ENCODE measurements around the gene NPEPL1.

Gene NPEPL1

DNA sequence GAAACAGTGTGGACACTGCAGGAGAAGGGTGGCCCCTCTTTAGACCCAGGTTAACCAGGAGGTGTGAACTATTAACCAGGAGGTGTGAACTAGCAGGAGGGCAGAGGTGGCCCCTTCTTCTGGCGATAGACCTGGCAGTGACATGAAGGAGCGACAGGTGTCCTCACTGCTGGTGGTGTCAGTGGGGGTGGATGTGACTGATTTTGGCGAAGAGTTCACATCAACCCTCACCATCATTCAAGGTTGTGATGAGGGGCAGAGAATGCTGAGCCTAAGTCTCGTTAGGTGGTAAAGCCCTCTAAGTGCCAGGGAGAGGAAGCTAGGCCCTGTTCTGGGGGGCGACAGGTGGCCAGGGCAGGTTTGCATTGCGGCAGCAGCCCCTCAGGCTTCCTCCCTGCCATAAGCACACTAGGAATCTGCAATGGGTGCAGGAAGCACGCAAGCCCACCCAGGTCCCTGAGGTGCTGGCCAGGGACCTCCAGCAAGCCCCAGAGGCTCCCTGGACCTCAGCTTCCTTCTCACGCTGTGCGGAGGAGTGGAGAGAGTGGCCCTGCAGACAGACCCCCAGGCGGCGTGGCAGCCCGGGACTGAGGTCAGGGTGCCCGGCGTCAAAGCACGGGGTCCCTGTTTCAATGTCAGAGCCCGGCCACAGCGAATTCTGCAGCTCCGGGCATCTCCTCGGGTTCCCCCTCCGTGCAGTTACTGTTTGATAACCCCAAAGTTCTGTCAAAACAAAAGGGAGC lies 13.7 kb downstream of the NPEPL1 start:
- intact Hi-C loops (cut with micrococcal nuclease) = no loop called here
- Mint-ChIP-seq H3K36me3 (ENCODE audit: low read depth) (peaks cover 34% of the 10 kb centered on the region), H3K9me3 (no peaks in the 10 kb centered on the region), H3K4me3 (no peak overlapping the region), H3K27ac (no peak overlapping the region), H3K27me3 (no peaks in the 10 kb centered on the region), H3K4me1 (ENCODE audit: low read depth) (no peaks in the 10 kb centered on the region)

DNA sequence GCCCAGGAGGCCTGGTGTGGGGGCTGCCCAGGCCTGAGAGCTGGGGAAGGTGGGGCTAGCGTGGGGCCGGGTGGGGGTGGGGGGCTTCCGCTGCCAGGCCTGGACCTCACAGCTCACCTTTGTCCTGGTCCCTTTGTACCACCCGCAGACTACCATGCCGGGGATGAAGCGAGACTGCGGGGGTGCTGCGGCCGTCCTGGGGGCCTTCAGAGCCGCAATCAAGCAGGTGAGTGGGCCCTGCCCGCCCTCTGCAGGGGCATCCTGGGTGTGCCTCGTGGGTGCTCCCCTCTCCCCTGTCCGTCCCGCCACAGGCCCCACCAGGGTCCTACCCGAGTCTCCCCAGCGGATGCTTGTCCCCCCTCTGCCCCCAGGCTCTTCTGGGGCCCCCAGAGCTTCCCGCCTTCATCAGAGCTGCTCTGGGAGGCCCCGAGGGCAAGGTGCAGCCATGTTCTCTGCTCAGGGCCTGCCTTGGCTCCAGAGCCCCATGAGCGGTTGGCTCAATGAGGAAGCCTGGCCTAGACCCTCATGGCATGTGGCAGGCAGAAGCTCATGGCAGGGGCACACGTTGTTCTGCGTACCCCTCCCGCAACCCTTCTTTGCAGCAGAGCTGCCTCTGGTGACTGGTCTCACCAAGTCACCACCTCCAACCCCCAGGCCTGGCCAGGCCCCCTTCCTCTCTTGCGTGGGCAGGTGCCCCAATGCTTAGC lies 14.5 kb downstream of the NPEPL1 start:
- intact Hi-C loops (cut with micrococcal nuclease) = no loop called here
- no peaks in the 10 kb centered on the region for H3K27me3 Mint-ChIP-seq
- no peak overlapping the region for H3K4me3 Mint-ChIP-seq
- no peaks in the 10 kb centered on the region for H3K9me3 Mint-ChIP-seq
- peaks cover 43% of the 10 kb centered on the region for H3K36me3 Mint-ChIP-seq (ENCODE audit: low read depth)
- H3K27ac Mint-ChIP-seq = no peak overlapping the region
- H3K4me1 Mint-ChIP-seq (ENCODE audit: low read depth) = no peaks in the 10 kb centered on the region

DNA sequence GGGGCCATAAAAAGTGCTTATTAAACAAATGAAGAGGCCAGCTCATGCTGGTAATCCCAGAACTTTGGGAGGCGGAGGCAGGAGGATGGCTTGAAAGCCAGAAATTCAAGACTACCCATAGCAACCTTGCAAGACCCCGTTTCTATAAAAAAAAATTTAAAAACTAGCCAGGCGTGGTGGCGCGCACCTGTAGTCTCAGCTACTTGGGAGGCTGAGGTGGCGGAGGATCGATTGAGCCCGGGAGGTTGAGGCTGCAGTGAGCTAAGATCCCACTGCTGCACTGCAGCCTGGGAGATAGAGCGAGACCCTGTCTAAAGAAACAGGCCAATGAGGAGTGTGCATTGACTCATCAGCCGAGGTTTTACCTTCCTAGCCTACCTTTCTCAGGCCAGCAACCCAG lies 15.2 kb downstream of the NPEPL1 start:
- Mint-ChIP-seq H3K27ac (no peak overlapping the region), H3K9me3 (no peaks in the 10 kb centered on the region), H3K4me1 (ENCODE audit: low read depth) (no peaks in the 10 kb centered on the region), H3K36me3 (ENCODE audit: low read depth) (peaks cover 49% of the 10 kb centered on the region), H3K27me3 (no peaks in the 10 kb centered on the region), H3K4me3 (no peak overlapping the region)
- intact Hi-C loops (cut with micrococcal nuclease) = no loop called here

- intact Hi-C loops (cut with micrococcal nuclease) = no loop called here
- no peaks in the 10 kb centered on the region for H3K27me3 Mint-ChIP-seq
Measured at GRCh38 chr20:58708246-58708931, 15.8 kb downstream of the NPEPL1 start.

DNA sequence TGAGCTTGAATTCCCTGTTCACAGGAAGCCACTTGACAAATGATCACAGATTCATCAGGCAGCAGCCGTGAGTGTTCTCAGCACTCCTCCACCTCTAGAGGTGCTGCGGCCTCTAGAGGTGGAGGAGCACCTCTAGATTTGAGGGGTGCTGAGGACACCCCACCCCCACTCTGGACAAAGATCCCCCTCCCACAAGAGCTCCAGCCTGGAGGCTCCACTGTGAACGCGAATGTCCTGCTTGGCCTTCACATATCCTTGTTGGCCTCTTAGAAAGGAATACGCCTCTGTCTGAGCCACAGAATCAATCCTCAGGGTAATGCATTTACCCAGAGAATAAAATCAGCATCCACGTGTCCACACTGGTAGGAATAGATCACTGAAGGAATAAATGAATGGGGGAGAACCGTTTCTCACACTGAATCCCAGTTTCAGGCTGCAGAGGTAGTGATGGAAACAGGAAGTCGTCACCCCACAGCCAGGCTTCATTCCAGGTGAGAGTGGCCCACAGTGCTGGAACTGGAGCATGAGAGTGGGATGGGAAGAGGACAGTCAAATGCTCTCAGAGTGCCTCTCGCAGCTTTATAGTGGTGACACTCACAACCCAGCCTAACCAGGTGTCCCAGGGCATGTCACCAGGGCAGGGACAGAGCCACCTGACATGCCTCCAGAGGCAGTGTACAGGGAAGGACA lies 16.6 kb downstream of the NPEPL1 start:
- H3K27me3 Mint-ChIP-seq = no peaks in the 10 kb centered on the region
- no peaks in the 10 kb centered on the region for H3K4me1 Mint-ChIP-seq (ENCODE audit: low read depth)
- H3K4me3 Mint-ChIP-seq = no peak overlapping the region
- peak overlapping the region; percentile 24 for H3K27ac Mint-ChIP-seq
- intact Hi-C loops (cut with micrococcal nuclease) = no loop called here
- no peaks in the 10 kb centered on the region for H3K9me3 Mint-ChIP-seq
- H3K36me3 Mint-ChIP-seq (ENCODE audit: low read depth) = peaks cover 62% of the 10 kb centered on the region

More at GRCh38 chr20:58708246-58708931, 15.8 kb downstream of the NPEPL1 start:
- no peak overlapping the region for H3K4me3 Mint-ChIP-seq
- H3K4me1 Mint-ChIP-seq (ENCODE audit: low read depth) = no peaks in the 10 kb centered on the region
- H3K9me3 Mint-ChIP-seq = no peaks in the 10 kb centered on the region
- peaks cover 54% of the 10 kb centered on the region for H3K36me3 Mint-ChIP-seq (ENCODE audit: low read depth)
- H3K27ac Mint-ChIP-seq = peak overlapping the region; percentile 24

DNA sequence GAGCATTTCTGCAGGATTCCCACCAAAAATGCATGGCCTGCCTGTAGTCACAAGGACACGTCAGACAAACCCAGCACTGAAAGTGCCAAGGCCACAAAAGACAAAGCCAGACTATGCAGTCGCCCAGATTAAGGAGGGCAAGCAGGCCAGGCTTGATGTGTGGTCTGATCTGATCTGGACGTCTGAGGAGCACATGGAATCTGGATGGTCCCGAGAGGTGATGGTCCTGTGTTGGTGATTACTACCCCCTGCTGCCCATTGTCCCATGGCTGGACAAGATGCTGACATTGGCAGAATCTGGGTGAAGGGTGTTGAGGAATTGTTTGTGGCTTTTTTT lies 17.1 kb downstream of the NPEPL1 start:
- H3K27ac Mint-ChIP-seq = no peak overlapping the region
- intact Hi-C loops (cut with micrococcal nuclease) = no loop called here
- H3K36me3 Mint-ChIP-seq (ENCODE audit: low read depth) = peaks cover 67% of the 10 kb centered on the region
- H3K27me3 Mint-ChIP-seq = no peaks in the 10 kb centered on the region
- H3K9me3 Mint-ChIP-seq = no peaks in the 10 kb centered on the region
- no peak overlapping the region for H3K4me3 Mint-ChIP-seq
- H3K4me1 Mint-ChIP-seq (ENCODE audit: low read depth) = no peaks in the 10 kb centered on the region

DNA sequence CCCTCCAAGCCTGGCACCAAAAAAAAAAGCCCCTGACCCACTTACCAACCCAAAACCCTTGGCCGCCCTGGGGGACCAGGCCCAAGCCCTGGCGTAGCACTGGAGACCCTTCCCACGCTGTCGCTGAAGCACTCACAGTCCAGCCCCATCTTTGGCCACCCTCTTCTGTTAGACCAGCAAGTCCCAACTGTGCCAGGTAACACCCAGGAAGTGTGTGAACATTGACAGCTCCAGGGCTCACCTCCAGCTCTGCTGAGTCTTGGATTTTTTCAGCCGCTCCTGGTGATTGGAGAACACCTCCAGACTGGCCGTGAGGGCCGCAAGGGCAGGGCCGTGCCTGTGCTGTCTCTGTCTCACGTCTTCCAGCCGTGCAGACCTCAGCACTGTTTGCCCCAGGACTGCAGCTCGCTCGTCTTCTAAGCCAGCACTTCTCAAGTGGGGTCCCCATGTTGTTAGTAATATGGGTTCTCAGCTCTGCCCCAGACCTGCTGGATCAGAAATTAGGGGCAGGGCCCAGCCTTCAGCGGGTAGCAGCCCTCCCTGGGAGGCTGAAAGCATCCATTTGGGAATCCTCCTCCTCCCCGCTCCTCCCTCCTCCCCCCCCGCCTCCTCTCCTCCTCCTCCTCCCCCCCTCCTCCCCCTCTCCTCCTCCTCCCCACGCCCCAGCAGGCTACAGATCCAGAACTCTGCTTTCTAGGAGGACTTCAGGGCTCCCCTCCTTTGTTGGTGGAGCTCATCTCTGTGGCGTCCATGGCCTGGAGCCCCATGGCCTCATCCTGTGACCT lies 18.1 kb downstream of the NPEPL1 start:
- no peaks in the 10 kb centered on the region for H3K4me1 Mint-ChIP-seq (ENCODE audit: low read depth)
- no peak overlapping the region for H3K27ac Mint-ChIP-seq
- no peaks in the 10 kb centered on the region for H3K9me3 Mint-ChIP-seq
- no peak overlapping the region for H3K4me3 Mint-ChIP-seq
- H3K27me3 Mint-ChIP-seq = no peaks in the 10 kb centered on the region
- intact Hi-C loops (cut with micrococcal nuclease) = no loop called here
- H3K36me3 Mint-ChIP-seq (ENCODE audit: low read depth) = peaks cover 77% of the 10 kb centered on the region

- no peaks in the 10 kb centered on the region for H3K27me3 Mint-ChIP-seq
- intact Hi-C loops (cut with micrococcal nuclease) = no loop called here
- no peak overlapping the region for H3K27ac Mint-ChIP-seq
- peaks cover 83% of the 10 kb centered on the region for H3K36me3 Mint-ChIP-seq (ENCODE audit: low read depth)
- no peak overlapping the region for H3K4me3 Mint-ChIP-seq
- no peaks in the 10 kb centered on the region for H3K4me1 Mint-ChIP-seq (ENCODE audit: low read depth)
- H3K9me3 Mint-ChIP-seq = no peaks in the 10 kb centered on the region
Measured at GRCh38 chr20:58711266-58712051, 18.9 kb downstream of the NPEPL1 start.

GRCh38 chr20:58712151-58712791 lies 19.7 kb downstream of the NPEPL1 start:
- intact Hi-C loops (cut with micrococcal nuclease) = no loop called here
- H3K36me3 Mint-ChIP-seq (ENCODE audit: low read depth) = peaks cover 83% of the 10 kb centered on the region
- H3K9me3 Mint-ChIP-seq = no peaks in the 10 kb centered on the region
- H3K27me3 Mint-ChIP-seq = no peaks in the 10 kb centered on the region
- H3K4me1 Mint-ChIP-seq (ENCODE audit: low read depth) = no peaks in the 10 kb centered on the region
- no peak overlapping the region for H3K4me3 Mint-ChIP-seq
- H3K27ac Mint-ChIP-seq = no peak overlapping the region

DNA sequence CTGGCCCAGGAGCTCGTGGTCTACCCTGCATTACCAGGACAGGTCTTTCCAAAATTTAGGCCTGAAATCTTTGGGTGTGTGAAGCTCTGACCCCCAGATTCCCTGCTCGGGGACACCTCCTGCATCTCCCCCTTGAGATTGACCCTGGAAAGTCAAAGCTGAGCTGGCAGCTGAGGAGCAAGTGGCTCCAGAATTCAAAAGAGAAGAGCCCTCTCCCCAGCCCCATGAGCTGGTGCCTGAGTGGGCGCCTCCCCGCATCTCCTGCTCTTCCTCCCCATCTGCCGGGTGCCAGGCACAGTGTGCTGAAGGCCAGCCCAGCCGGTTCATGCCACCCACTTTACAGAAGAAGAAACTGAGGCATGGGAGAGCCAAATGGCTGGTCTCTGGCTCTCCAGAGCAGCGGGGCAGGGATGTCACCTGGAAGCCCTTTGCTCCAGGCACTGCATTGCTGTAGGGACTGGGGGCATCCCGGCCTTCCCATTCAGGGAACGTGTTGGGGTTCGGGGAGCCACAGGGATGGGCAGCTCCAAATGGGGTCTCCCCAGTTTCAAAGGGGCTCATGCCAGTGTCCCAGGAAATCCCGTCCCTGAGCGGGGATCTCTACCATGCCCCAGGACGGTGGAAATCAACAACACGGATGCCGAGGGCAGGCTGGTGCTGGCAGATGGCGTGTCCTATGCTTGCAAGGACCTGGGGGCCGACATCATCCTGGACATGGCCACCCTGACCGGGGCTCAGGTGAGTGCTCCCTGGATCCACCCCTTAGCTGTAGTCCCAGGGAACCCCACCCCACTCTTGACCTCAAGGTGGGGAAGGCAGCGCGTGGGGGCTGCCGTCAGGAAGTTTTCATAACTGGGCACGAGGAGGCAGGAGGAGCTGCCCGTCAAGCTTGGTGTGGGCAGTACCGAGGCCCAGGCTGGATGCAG lies 20.5 kb downstream of the NPEPL1 start:
- Mint-ChIP-seq H3K9me3 (no peaks in the 10 kb centered on the region), H3K4me1 (ENCODE audit: low read depth) (no peaks in the 10 kb centered on the region), H3K4me3 (no peak overlapping the region), H3K27me3 (no peaks in the 10 kb centered on the region), H3K36me3 (ENCODE audit: low read depth) (peaks cover 81% of the 10 kb centered on the region), H3K27ac (no peak overlapping the region)
- intact Hi-C loops (cut with micrococcal nuclease) = no loop called here

GRCh38 chr20:58713801-58714339 lies 21.3 kb downstream of the NPEPL1 start:
- Mint-ChIP-seq H3K36me3 (ENCODE audit: low read depth) (peaks cover 73% of the 10 kb centered on the region), H3K27ac (no peak overlapping the region), H3K9me3 (no peaks in the 10 kb centered on the region), H3K4me3 (no peak overlapping the region), H3K27me3 (no peaks in the 10 kb centered on the region), H3K4me1 (ENCODE audit: low read depth) (no peaks in the 10 kb centered on the region)
- intact Hi-C loops (cut with micrococcal nuclease) = no loop called here

All from dendritic cell treated with granulocyte-macrophage colony-stimulating factor and Interleukin-4, amounts not matched to agents 40 ng/mL and 50 ng/mL, for 4 days (primary cell).